Measurements from ENCODE around the gene CPN2.

CPN2 gene

DNA sequence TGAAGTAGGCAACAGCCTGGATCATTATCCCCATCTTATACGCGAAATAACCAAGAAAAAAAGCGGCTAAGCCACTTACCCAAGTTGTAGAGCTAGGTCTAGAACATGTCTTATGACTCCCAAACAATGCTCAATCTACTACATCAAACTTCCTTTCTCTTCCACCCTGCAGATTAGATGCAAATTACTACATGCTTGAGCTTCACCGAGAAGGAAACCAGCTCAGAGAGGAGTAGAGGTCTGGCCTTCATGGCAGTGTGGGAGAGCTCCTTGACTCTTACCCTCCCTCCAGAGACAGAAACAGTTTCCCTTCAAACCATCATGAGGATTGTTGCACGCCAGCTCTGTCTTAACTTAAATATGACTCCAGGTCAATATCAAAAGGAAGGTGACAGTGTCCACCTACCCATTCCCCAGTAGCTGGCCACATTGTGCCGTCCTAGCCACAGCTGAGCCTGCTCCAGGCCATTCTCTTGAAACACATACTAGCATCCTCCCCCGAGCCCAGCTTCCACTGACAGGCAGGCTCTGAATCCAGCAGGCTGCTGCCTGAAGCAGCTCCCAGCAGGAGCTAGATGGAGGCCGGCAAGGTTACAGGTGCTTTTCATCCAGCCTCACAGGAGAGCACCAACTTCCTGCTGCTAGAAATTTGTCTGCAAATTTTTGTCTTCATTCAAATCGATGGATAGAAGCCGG lies 56.8 kb downstream of the CPN2 start:
- DNase-seq (ENCODE audit: low spot score) = no peak

DNA sequence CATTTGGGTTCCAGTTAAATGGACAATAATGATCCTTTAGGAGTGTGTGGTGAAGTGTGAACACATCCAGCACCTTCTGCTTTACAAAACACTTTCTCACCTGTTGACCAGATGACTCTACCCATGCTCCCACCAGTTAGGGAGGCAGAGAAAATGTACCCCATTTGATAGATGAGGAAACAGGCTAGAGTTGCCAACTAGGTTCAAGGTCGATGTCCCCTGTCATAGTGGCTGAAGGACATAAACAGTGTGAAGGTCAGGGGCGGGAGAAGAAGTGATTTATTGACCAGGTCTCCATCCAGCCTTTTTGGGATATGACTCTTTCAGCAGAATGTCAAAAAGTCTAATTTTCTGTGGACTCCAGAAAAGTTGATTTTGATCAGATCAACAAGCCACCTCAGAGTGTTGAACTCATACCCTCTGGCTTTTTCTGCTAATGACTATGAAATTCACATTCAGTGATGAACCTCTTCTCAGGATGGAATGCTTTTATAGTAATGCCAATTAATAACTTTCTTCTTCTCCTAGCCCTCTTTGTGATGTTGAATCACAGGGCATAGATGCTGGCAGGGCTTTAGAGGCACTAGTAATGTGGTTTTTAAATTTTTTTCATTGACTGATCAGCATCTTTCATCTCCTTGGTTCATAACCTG lies 57.5 kb downstream of the CPN2 start:
- DNase-seq (ENCODE audit: low spot score) = no peak

DNA sequence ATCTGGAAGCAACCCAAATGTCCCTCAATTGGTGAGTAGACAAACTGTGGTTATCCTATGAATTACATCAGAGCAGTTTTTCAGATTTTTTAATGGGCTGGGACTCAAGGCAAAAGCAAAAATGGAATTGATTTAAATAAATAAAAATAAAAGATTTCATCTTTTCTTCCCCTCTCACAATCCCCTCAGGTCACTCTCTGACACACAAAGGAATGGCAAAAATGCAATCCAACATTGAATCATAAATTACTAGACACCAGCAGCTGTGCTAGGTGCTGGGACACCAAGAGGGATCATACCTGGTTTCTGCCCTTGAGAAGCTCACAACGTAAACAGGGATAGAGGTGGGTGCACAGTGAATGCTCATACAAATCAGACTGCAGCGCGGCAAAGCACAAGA lies 58.8 kb downstream of the CPN2 start:
- DNase-seq (ENCODE audit: low spot score) = no peak

Data from kidney tubule cell (primary cell).